HG03066 (cell line): ENCODE results near the gene LRMDA.

Experiments used
- ATAC-seq: cut with Tn5 transposase; IDR thresholded peaks from one replicate; pipeline ENCODE4 v1.9.1; 2021; ENCODE audit warnings: low read depth; ENCODE audit not compliant: unreplicated experiment

The LRMDA gene

DNA sequence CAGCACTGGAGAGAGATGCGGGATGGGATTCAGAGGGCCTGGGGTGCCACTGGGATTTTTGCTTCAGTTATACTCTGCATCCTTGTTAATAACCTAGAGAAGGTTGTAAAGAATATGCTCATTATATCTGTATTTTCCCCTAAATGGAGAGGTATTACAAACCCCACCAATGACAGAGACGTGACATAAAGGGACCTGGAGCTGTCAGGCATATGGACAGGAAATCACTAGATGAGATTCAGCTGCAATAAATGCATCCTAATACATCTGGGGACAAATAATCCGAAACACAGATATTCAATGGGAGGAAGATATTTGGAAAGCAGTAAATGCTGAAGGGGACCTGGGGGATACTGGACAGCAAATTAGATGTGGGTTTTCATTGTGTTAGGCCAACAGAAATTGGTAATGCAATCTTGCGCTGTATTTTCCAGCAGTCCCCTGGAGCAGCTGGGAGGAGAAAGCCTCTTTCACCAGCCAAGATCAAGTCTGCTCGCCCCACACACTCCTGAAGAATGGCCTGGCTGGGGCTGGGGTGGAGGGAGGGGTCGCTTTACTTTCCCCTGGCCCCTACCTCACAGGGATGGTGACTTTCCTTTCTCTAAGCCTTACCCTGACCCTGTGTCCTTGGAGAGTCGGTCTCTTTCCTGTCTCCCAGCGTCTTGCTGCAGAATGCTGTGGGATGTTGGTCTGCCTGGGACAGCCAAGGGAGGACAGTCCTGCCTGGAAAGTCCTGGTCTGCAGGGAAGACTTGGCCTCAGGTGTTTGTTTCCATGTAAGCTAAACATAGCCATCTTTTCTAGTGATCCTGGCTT is 653.8 kb downstream of the LRMDA start:
- no peak for ATAC-seq

DNA sequence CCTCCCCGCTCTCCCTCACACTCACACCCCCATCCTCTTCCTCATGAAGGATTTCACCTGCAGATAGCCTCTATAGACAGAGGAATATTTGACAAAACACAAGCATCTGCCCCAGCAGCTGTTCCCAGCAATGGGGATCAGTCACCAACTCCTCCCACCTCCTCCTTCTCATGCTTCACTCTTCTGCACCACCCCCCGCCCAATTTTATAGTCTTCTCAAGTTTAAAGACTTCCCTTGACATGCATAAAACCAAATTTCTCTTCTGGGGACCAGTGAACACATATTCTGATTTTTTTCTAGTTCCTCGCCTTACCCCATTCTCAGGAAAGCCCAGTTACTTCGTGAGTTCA is 654.4 kb downstream of the LRMDA start:
- ATAC-seq, result no peak

DNA sequence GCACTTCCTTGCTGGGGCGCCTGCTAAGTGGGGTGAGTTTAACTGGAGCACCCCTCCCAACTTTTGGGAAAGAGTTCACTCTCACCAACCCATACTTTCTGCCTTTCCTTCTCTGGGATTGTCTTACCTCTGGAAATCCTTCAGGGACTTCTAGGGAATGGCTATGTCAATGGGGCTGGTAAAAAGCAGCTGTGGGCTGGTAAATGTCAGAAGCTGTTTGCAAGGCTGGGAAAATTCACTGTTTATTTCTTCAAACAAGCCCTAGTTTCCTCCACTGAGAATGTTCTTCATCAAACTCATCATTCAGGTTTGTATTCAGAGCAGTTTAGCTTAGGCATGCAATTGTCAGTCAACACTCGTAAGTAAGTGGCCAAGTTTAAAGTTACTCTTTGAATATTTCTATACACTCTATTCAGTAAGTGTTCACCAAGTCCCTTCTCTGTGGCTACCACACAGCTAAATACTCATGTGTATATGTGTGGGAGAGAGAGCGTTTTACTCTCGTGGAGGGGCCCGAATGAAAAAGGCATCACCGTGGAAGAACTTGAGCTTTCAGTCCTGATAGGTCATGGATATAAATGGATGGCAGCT is 654.8 kb downstream of the LRMDA start:
- no peak for ATAC-seq

DNA sequence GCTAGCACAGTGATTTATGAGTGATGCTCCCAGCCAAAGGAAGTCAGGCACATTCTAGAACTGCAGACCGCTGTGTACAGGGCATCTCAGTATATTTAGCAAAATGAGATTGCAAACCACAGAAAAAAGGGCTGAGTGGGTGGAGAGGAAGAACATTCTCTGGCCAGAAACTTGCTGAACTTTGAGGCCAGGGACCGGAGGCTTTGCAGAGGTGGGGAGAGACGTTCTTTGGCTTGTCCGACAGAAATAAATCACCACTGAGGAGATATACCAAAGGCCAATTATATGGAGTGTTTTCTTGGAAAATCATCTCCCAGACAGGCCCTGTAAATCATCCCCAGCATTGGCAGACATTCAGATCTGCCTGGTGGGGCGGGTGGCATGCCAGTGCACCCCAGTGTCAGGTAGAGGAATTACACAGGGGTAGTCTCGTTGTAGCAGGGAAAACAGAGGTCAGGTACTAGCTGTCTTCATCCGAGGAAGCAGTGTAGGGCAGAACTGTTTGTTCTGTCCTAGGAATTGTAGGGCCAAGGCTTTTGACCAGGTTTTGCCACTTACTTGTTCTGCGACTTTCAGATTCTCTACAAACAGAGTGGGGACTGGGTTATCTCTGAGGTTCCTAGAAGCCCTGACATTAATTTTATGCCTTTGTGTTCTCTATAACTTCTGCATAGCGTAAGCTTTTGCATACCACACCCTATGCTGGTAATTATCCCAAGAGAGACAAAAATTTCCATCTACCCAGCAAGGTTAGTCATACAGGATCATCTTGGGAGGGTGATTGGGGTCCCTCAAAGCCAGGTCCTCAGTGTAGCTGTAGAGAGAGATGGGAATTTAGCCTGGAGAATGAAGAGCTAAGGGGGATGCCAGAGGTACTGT is 655.6 kb downstream of the LRMDA start:
- ATAC-seq, result peak; percentile 73

DNA sequence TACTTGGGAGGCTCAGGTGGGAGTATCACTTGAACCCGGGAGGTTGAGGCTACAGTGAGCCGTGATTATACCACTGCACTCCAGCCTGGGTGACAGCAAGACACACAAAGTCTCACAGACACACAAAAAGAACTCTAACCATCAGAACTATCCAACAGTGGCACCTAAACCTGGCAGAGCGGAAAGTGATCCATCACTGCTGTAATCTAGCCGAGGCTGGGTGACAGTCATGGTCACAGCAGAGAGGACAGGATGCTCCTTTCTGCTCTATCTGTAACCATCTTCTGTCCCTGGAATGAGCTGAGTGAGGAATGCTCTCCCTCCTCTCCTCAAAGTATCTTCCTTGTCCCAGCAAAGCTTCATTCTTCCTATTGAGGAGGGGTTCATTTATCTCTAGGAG is 656.6 kb downstream of the LRMDA start:
- no peak for ATAC-seq

DNA sequence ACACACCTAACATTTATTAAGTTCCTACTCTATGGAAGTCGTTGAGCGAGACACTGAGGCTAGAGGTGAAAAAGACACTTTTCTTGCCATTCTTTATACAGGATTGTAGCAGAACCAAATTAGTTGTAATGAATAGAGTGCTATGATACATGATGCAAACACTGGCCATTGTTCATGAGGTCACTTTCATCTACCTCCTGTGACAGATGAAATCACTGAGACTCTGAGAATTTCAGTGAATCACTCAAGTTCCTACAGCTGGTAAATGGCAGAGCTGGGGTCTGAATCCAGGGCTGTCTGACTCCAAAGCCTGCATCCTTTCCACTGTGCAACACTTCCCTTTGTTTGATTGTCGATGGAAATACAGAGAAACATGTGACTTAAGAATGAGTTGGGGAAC is 657.6 kb downstream of the LRMDA start:
- ATAC-seq, result no peak

DNA sequence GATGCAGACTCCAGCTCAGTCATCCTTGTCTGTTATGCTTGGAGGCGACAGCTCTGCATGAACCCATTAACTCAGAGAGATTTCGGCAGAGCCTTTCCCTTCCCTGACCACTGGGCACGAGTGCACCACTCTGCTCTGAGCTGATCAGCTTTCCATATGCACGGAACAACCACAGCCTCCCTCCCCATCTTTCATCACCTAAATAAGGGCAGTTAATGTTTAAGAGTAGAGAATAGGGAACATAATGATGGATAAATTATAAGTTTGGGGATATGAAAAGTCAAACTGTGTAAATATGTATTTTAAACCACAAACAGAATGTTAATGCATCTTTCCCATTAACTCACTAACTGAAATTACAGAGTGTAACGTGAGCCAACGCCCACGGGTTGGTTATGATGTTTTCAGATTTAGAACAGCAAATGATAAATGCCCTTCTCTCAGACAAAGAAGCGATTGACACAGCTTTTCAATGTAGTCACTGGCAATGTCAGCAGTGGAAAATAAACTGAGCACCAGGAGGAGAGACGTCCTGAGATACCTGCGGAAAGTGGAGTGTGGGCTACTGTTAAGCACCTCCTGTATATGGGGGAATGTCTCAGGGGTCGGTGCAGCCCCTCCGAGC is 658.2 kb downstream of the LRMDA start:
- no peak for ATAC-seq

DNA sequence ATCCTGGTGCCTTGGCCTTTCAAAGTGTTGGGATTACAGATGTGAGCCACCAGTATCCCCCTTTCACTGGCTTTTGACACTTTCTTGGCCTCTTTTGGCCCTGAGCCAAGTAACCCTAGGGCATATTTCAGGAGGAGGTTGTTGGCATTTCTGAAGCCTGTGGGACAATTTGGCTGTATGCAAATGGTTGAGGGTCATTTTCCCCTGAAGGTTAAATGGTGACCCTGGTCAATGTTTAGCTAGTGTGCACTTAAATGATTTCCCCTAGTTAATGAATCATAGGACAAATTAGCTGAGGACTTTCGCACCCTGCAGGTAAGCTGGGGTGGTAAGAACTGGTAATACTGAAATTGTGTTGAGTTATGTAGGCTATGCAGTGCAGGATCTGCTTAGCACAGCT is 660.5 kb downstream of the LRMDA start:
- no peak for ATAC-seq

DNA sequence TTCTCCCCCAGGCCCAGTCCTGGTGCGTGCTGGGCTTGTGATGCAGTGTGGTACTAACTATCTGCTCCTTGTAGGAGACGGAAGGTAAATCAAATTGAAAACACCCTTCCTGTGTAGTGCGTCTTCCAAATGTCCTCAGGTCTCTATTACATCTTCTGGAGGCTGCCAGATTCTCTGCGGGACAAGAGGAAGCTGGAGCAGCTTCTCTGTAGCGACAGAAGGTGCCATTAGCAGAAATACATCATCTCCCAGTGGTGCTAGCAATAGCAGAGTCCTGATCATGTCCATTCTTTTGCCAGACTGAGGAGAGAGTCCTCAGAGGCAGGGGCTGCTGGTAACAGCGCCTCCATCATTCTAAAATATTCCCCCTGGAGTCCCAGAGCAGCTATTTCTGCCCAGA is 675.2 kb downstream of the LRMDA start:
- no peak for ATAC-seq

DNA sequence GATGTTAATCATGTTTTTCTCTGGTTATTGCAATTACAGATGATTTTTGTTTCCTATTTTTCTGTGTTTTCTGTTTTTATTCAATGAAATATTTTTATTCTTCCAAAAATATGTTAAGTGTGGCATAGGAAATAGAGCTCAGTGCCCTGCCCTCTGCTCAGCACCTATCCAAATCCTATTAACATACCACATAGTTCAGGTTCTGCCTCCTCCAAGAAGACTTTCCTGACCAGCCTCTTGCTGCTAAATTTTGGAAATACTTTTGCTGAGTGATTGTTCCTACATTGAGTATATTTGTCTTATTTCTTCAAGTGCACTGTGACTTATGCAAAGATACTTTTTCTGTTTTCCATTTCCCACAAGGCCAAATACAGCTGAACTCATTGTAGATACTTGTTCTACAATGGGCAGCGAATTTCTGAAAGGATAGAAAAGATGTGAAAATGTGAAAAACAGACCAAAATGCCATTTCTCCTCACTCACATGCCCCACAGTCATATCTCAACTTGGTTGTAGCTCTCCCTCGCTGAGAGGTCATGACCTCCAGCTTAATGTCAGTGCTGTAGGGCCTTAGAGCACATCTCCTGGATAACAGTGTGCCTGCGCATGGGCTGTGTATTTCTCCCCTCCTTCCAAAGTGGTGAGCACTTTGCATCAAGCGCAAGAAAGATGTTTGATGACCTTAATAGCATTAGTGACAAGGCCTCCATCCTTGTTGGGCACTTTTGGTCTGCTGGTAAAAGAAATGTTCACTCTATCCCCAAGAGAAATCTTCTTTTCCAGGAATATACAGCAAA is 677.3 kb downstream of the LRMDA start:
- ATAC-seq, result no peak

DNA sequence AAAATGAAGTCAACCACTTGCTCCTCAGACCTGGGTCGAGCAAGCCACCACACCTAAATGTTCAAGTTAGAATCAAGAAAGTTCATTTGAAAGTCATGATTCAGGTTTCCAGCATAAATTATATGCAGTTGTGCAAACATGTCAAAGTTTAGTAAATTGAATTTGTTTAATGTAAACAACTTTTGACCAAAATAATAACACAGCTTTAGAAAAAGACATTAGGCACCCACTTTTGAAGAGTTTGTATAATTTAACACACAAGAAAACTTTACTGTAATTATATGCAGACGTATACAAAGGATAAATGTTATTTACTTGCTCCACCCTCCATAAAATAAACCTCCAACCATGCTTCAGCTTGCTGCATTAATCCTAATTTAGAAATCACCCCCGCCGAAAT is 680.0 kb downstream of the LRMDA start:
- no peak for ATAC-seq

DNA sequence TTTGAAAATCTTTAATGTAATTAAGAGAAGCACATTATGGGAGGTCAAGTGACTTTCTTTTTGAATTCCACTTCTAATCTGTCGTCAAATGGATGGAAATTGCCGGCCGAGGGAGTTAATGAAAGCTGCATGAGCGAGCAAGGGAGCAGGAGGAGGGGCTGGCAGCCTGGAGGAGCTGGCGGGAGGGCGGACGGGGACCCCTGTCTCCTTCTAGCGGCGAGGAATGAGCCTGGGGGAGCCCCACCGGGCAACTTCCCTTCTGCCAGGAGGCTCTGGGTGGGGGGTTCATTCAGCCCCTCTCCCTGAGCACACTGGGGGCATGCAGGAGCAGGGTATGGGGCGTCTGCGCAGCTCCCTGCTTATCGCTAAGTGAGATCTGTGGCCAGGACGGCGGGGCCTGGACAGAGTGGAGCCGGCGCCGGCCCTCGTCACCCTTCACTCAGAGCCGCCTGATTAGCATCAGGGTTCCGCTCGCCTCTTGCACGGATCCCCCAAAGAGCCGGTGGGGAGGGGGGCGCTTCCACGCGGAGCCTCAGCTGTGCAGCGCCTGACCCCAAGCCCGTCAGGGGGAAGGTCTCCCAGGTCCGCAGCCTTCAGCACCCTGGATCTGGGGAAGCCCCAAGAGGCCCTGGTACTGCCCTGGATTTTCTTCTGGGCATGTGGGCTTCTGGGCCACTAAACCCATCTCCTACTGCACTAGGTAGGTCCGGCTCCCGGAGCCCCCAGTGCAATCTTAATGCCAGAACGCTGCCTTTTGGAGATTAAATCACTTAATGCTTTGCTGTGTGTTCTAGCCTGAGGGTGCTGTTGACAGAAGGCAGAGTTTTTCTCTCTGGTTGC is 680.8 kb downstream of the LRMDA start:
- no peak for ATAC-seq

DNA sequence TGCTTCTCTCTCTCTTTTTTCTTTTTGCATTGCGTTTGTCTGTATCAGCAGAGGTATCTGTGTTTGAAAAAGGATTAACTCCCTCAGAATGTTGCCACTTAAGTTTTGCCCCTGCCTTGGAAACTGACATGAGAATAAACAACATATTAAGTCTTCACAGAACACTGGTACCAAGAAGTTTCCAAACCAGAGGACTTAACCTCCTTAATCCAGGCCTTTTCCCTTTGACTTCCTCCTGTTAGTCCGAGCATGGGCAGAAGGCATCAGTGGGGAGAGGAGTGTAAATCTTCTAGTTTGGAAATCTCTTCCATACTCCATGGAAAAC is 681.4 kb downstream of the LRMDA start:
- ATAC-seq, result no peak

DNA sequence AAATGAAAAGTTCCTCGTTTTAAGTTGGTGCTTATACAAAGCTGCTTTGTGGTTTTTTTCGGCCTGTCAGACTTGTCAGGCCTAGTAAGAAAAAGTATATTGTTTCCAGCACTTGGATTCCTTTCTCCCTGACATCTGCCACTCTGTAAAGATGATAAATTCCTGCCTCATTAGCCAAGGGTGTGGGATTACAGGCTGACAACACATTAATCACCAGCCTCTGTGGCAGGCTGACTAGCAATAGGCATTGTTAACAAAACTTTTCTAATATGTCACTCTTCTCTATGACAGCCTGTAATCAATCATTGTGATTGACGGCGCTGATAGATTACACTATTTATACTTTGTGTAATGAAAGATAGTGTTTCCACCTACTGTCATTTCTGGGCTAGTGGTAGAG is 682.5 kb downstream of the LRMDA start:
- no peak for ATAC-seq

DNA sequence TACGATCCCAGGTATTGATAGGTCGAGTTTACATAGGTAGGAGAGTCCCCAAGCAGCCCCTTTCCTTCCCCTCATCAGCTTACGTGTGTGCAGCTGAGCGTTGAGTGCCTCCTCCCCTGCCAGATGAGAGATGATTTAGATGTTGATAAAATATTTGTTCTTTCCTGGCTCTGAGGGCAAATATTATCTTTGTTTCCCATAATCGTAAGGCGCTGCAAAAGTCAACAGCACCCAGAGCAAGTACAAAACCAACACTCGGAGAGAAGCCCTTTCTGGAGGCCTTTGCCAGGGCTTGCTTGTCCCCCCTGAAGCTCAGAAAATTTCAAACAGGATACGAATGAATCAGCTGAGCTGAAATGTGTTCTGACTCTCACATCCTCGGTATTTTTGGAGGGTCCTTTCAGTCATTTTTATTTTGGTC is 683.2 kb downstream of the LRMDA start:
- no peak for ATAC-seq

DNA sequence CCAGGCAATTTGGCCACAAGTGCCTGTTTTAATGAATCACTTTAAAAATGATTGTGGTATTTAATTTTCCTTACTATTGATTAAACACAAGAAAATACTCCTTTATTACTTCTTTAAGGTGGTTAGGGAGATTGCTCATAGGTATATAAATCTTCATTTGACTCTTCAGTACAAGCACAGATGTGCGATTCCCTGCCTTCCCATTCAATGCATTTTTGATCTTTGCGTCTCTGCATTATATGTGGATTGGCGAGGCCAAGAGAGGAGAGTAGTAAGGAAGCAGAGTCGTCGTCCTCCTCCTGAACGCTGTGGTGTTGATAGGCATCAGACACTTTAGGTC is 683.7 kb downstream of the LRMDA start:
- no peak for ATAC-seq

DNA sequence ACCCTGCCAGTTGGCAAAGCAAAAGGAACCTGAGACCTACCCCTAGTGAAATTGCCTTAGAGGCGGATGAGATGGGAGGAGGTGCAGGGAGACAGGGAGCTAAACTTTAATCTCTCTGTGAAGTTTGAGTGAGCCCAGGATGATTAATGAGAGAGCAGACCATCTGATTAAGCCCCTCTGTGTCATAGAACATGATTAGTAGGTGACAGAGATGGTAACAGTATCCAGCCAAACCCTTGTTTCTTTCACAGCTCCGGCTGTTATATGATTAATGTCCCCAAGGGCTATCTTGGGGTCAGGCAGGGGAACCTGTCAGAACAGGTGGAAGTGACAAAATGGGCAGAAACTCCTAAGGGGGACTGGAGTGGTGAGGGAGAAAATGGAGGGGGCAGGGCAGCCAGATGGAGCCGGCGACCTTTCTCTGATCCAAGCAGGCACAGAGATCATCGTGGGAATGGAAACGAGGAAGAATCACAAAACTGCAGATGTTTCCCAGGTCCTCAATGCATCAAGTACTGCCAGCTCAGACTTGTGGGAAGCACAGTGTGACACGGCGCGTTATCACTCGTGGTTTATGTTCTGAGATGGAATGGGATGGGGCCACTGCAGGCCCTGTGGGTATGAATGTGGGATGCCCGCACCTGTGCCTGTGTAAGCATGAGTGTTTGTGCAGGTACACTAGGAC is 684.2 kb downstream of the LRMDA start:
- ATAC-seq, result no peak

DNA sequence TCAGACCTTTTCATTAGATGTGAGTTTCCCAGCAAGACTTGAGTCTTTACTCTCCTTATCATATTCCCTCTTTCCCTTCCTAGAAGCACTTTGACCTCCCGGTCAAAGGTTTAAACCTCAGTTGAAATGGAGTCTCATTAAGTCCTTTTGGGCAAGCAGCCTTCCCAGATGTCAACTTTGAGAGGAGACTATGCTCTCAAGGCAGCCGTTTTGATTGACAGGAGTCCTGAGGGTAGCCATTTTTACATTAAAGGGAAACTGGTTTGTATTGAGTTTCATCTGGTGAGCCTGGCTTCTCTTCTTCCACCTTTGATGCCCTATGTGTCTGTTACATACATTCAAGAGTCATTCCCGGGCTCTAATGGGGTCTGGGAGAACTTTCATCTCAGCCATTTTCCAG is 685.1 kb downstream of the LRMDA start:
- no peak for ATAC-seq

DNA sequence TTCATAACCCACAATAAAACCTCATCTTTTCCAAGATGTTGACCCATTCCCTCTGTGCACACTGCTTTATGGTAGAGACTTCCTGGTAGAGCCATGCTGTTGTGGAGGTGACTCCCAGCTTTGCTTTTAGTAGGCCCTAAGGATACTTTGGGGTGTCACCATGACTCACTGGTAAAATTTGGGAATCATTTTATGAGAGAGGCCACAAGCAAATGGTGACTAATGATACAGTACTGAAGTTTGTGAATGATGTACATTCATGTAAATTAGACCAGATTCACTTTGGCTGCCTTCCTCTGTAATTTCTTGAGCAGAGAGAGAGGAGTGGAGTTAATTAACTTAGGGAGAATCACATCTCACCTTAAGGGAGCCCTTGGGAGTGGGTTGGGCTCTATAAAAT is 686.5 kb downstream of the LRMDA start:
- no peak for ATAC-seq
